H9 (cell line): Measurements from ENCODE around the gene ELF1. TPM values are rescaled to one million over a fixed set of nuclear protein-coding genes. Genes with fewer than 3 reads are reported as not detected.

Experiments
- DNase-seq: peaks from one replicate; pipeline ENCODE4 v3.0.0-alpha.2; 2017
- H2AFZ ChIP-seq: one replicate; pipeline ENCODE4 v1.6.1; 2013; ENCODE audit warnings: mild to moderate bottlenecking, low read length, control low read depth, moderate library complexity
- H2AK5ac ChIP-seq: 2 replicates; pipeline ENCODE4 v1.6.1; 2013; ENCODE audit warnings: low read length, control low read depth, mixed read lengths; ENCODE audit not compliant: insufficient read length
- H2BK120ac ChIP-seq: one replicate; pipeline ENCODE4 v1.6.1; 2013; ENCODE audit warnings: low read depth, mild to moderate bottlenecking, low read length, control low read depth, inconsistent platforms; ENCODE audit not compliant: poor library complexity, severe bottlenecking
- H2BK12ac ChIP-seq: 2 replicates; pipeline ENCODE4 v1.6.1; 2013; ENCODE audit warnings: low read length, control low read depth, mixed read lengths, low read depth; ENCODE audit not compliant: insufficient read length
- H2BK15ac ChIP-seq: 2 replicates; pipeline ENCODE4 v1.6.1; 2013; ENCODE audit warnings: low read depth, low read length, control low read depth
- H2BK20ac ChIP-seq: one replicate; pipeline ENCODE4 v1.6.1; 2013; ENCODE audit warnings: low read depth, mild to moderate bottlenecking, low read length, control low read depth, inconsistent platforms; ENCODE audit not compliant: poor library complexity, severe bottlenecking
- H2BK5ac ChIP-seq: 2 replicates; pipeline ENCODE4 v1.6.1; 2013; ENCODE audit warnings: low read length, control low read depth, mixed read lengths; ENCODE audit not compliant: insufficient read length
- H3K14ac ChIP-seq: 2 replicates; pipeline ENCODE4 v1.6.1; 2013; ENCODE audit warnings: low read length, control low read depth; ENCODE audit not compliant: insufficient read depth
- H3K18ac ChIP-seq: 2 replicates; pipeline ENCODE4 v1.6.1; 2013; ENCODE audit warnings: low read depth, mild to moderate bottlenecking, mixed read lengths, low read length, control low read depth; ENCODE audit not compliant: insufficient read length
- H3K23ac ChIP-seq: 2 replicates; pipeline ENCODE4 v1.6.1; 2013; ENCODE audit warnings: low read length, control low read depth, mixed read lengths, low read depth; ENCODE audit not compliant: insufficient read length
- H3K23me2 ChIP-seq: 2 replicates; pipeline ENCODE4 v1.6.1; 2013; ENCODE audit warnings: low read depth, mild to moderate bottlenecking, mixed read lengths, low read length, control low read depth; ENCODE audit not compliant: insufficient read length, poor library complexity, severe bottlenecking
- H3K27ac ChIP-seq: 2 replicates; pipeline ENCODE4 v1.5.1; 2013; ENCODE audit warnings: low read length, control low read depth, mixed read lengths, low read depth; ENCODE audit not compliant: insufficient read length
- H3K27me3 ChIP-seq: 2 replicates; pipeline ENCODE4 v1.6.1; 2013; ENCODE audit warnings: low read length, control low read depth, inconsistent platforms; ENCODE audit not compliant: insufficient read depth
- H3K4ac ChIP-seq: 2 replicates; pipeline ENCODE4 v1.6.1; 2013; ENCODE audit warnings: low read depth, mild to moderate bottlenecking, control low read depth, inconsistent platforms, low read length, moderate library complexity
- H3K4me1 ChIP-seq: 2 replicates; pipeline ENCODE4 v1.6.1; 2013; ENCODE audit warnings: low read length, control low read depth, inconsistent platforms; ENCODE audit not compliant: insufficient read depth
- H3K4me2 ChIP-seq: 2 replicates; pipeline ENCODE4 v1.6.1; 2013; ENCODE audit warnings: low read length, control low read depth, mixed read lengths; ENCODE audit not compliant: insufficient read length, insufficient read depth
- H3K56ac ChIP-seq: 2 replicates; pipeline ENCODE4 v1.6.1; 2013; ENCODE audit warnings: low read depth, mild to moderate bottlenecking, mixed read lengths, low read length, control low read depth; ENCODE audit not compliant: insufficient read length
- H3K79me1 ChIP-seq: 2 replicates; pipeline ENCODE4 v1.6.1; 2013; ENCODE audit warnings: low read depth, mild to moderate bottlenecking, moderate library complexity, low read length, control low read depth, inconsistent platforms; ENCODE audit not compliant: insufficient read depth, poor library complexity, severe bottlenecking
- H3K79me2 ChIP-seq: 2 replicates; pipeline ENCODE4 v1.6.1; 2013; ENCODE audit warnings: low read length, control low read depth, inconsistent platforms; ENCODE audit not compliant: insufficient read depth
- H3K9ac ChIP-seq: 2 replicates; pipeline ENCODE4 v1.6.1; 2013; ENCODE audit warnings: low read length, control low read depth, mixed read lengths; ENCODE audit not compliant: insufficient read length; ENCODE audit errors: extremely low read depth
- H3K9me3 ChIP-seq: one replicate; pipeline ENCODE4 v1.6.1; 2013; ENCODE audit warnings: low read depth, low read length, inconsistent platforms; ENCODE audit not compliant: control insufficient read depth
- H3T11ph ChIP-seq: one replicate; pipeline ENCODE4 v1.6.1; 2013; ENCODE audit warnings: mild to moderate bottlenecking, low read length, control low read depth, inconsistent platforms
- H4K20me1 ChIP-seq: one replicate; pipeline ENCODE4 v1.6.1; 2013; ENCODE audit not compliant: control insufficient read depth, insufficient read length, insufficient read depth
- H4K5ac ChIP-seq: 2 replicates; pipeline ENCODE4 v1.6.1; 2013; ENCODE audit warnings: low read depth, mild to moderate bottlenecking, mixed read lengths, low read length, control low read depth; ENCODE audit not compliant: insufficient read length
- H4K8ac ChIP-seq: replicated peaks from 2 replicates; pipeline ENCODE4 v1.6.1; 2013; ENCODE audit warnings: low read length, control low read depth, mixed read lengths, low read depth; ENCODE audit not compliant: insufficient read length
- H4K91ac ChIP-seq: 2 replicates; pipeline ENCODE4 v1.6.1; 2013; ENCODE audit warnings: low read depth, mild to moderate bottlenecking, moderate library complexity, mixed read lengths, low read length, control low read depth; ENCODE audit not compliant: insufficient read length
- H3K27ac Mint-ChIP-seq, 3 experiments: 2 replicates in 2 of 3; 3 replicates in 1 of 3; pipeline ENCODE4 v1.8.0; 2020 to 2021; ENCODE audit warnings: mixed read lengths in 3 of 3, mild to moderate bottlenecking in 1 of 3, moderate library complexity in 1 of 3
- H3K27me3 Mint-ChIP-seq: 2 replicates; pipeline ENCODE4 v1.8.0; 2021; ENCODE audit warnings: low read depth, mild to moderate bottlenecking, moderate library complexity, mixed read lengths
- H3K36me3 Mint-ChIP-seq, 3 experiments: 2 replicates in 2 of 3; 3 replicates in 1 of 3; pipeline ENCODE4 v1.8.0; 2020 to 2021; ENCODE audit warnings: low read depth in 3 of 3, mixed read lengths in 3 of 3; ENCODE audit not compliant: insufficient read depth in 1 of 3
- H3K4me1 Mint-ChIP-seq, 2 experiments: 2 replicates each; pipeline ENCODE4 v1.8.0; 2020; ENCODE audit warnings: mixed read lengths in 2 of 2
- H3K4me3 Mint-ChIP-seq, 2 experiments: 2 replicates in 1 of 2; 3 replicates in 1 of 2; pipeline ENCODE4 v1.8.0; 2020 to 2021; ENCODE audit warnings: mild to moderate bottlenecking in 2 of 2, mixed read lengths in 2 of 2, moderate library complexity in 1 of 2
- H3K9me3 Mint-ChIP-seq, 2 experiments: 2 replicates in 1 of 2; 3 replicates in 1 of 2; pipeline ENCODE4 v1.8.0; 2020; ENCODE audit warnings: mild to moderate bottlenecking in 2 of 2, mixed read lengths in 2 of 2, moderate library complexity in 1 of 2
- CTCF ChIP-seq: fragments of 200-600 bp; sonication (generic); conservative IDR thresholded peaks from 3 replicates; pipeline ENCODE4 v1.8.0; 2021; ENCODE audit warnings: antibody characterized with exemption, mild to moderate bottlenecking
- WGBS: extraction: QIAGEN DNeasy Blood & Tissue Kit; methylation state at CpG from one replicate; pipeline ENCODE4 v1.1.7; 2013; ENCODE audit warnings: missing lambda C conversion rate, low lambda C conversion rate, mixed read lengths; ENCODE audit not compliant: insufficient read length; ENCODE audit errors: extremely low coverage; 5-methylcytosine and 5-hydroxymethylcytosine counted together
- total RNA-seq: library from RNA; stranded (reverse); gene quantifications from 2 replicates; pipeline ENCODE4 v1.2.1, GENCODE V29; 2021

Gene ELF1
- total RNA-seq, 1 experiment from 2014 or later = 15.5 TPM

GRCh38 chr13:41049480-41050440 is 30.6 kb upstream of the ELF1 start:
- Histone ChIP-seq H2BK20ac (no peak overlapping the region), H2BK12ac (no peak overlapping the region), H3K14ac (no peak overlapping the region), H4K91ac (no peak overlapping the region), H3K79me2 (no peaks in the 10 kb centered on the region), H3K9ac (no peak overlapping the region), H3K18ac (no peak overlapping the region), H3K9me3 (peaks cover 17% of the 10 kb centered on the region), H4K8ac (no peak overlapping the region), H2AFZ (no peak overlapping the region), H4K5ac (no peak overlapping the region), H2BK5ac (no peak overlapping the region), H2BK15ac (no peak overlapping the region), H3K23me2 (no peaks in the 10 kb centered on the region), H3K27ac (no peak overlapping the region), H4K20me1 (no peaks in the 10 kb centered on the region), H3K79me1 (peaks cover 4% of the 10 kb centered on the region), H3K56ac (no peak overlapping the region), H3K27me3 (no peaks in the 10 kb centered on the region), H3K4ac (no peak overlapping the region), H3K4me2 (no peak overlapping the region), H2AK5ac (no peak overlapping the region), H3K4me1 (no peaks in the 10 kb centered on the region), H3K23ac (no peak overlapping the region), H2BK120ac (no peak overlapping the region), H3T11ph (no peak overlapping the region)
- TF ChIP-seq CTCF = no peak
- peaks cover 21 to 42% (median 36%) of the 10 kb centered on the region in 3 experiments for H3K36me3 Mint-ChIP-seq
- DNase-seq = no peak
- peaks cover 43 to 46% of the 10 kb centered on the region in 2 experiments for H3K9me3 Mint-ChIP-seq
- peaks cover 2% of the 10 kb centered on the region; the same call in 1 of the 2 replicates for H3K27me3 Mint-ChIP-seq
- WGBS = no CpG with 5 or more reads among the region's 4 CpGs
- peaks cover 0 to under 1% of the 10 kb centered on the region in 2 experiments; a peak in 2 of 4 replicates for H3K4me1 Mint-ChIP-seq
- H3K4me3 Mint-ChIP-seq = no peak overlapping the region
- H3K27ac Mint-ChIP-seq = no peak overlapping the region
